ENCODE measurements around the gene RPS18. TPM values are rescaled to one million over a fixed set of nuclear protein-coding genes. Genes with fewer than 3 reads are reported as not detected.

The RPS18 gene
- total RNA-seq, 2 donors from 2014 or later = 2,541 to 3,009 TPM

DNA sequence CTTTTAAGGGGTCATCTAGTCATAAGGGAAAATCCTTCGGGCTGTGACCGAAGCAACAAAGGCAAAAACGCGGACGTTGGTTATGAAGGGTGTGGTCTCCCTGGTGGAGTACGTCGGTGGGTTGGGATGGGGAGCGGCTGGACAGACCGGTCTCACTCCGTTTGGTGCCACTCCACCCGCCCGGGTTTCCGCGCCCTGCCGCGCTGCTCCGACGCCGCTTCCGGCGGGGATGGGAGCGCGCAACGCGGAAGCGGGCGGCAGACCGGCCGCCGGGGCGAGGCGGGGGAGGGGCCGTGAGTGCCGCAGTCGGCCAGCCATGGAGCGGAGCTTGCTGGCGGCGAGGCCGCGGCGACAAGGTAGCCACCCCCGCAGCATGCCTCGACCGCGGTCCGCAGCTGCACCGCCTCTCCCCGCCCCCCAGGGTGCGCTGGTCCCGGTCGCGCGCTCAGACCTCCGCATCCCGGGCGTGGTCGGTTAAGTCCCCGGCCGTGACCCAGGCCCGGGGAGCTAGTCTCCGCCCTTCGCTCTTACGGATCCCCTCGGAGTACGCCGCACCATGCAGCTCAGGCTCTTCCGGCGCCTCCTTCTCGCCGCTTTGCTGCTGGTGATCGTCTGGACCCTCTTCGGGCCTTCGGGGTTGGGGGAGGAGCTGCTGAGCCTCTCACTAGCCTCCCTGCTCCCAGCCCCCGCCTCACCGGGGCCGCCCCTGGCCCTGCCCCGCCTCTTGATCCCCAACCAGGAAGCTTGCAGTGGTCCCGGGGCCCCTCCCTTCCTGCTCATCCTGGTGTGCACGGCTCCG lies 5.2 kb downstream of the RPS18 start, which contains the start of gene B3GALT4:
Gene B3GALT4 (plus strand): TSS at position 260 of the 799 bp plus-strand sequence. CDS start 297 bp downstream, at position 557.
- no peaks in the 10 kb centered on the region for H3K9me3 ChIP-seq (ENCODE audit: control insufficient read depth, low read length)
- H3K27me3 Mint-ChIP-seq (ENCODE audit: insufficient read depth) = no peaks in the 10 kb centered on the region
- H3K27ac Mint-ChIP-seq = peak within 1 kb of the TSS; percentile 92
- no peaks in the 10 kb centered on the region for H3K4me1 ChIP-seq (ENCODE audit: control insufficient read depth, insufficient read depth, low read length)
- H3K4me3 ChIP-seq (ENCODE audit: low read length) = peak within 1 kb of the TSS; percentile 98
- peaks cover 35% of the 10 kb centered on the region for H3K4me1 Mint-ChIP-seq
- peak; percentile 95 for DNase-seq
- H3K27me3 ChIP-seq (ENCODE audit: control insufficient read depth, insufficient read depth, low read length, poor library complexity, severe bottlenecking) = no peaks in the 10 kb centered on the region
- H3K36me3 Mint-ChIP-seq (ENCODE audit: low read depth) = peaks cover 58% of the 10 kb centered on the region
- H3K4me3 Mint-ChIP-seq = peak within 1 kb of the TSS; percentile 98
- peak within 1 kb of the TSS; percentile 42 for H3K9ac ChIP-seq (ENCODE audit: extremely low read depth, low read length, poor library complexity, severe bottlenecking)
- TF ChIP-seq, protein P1, sequence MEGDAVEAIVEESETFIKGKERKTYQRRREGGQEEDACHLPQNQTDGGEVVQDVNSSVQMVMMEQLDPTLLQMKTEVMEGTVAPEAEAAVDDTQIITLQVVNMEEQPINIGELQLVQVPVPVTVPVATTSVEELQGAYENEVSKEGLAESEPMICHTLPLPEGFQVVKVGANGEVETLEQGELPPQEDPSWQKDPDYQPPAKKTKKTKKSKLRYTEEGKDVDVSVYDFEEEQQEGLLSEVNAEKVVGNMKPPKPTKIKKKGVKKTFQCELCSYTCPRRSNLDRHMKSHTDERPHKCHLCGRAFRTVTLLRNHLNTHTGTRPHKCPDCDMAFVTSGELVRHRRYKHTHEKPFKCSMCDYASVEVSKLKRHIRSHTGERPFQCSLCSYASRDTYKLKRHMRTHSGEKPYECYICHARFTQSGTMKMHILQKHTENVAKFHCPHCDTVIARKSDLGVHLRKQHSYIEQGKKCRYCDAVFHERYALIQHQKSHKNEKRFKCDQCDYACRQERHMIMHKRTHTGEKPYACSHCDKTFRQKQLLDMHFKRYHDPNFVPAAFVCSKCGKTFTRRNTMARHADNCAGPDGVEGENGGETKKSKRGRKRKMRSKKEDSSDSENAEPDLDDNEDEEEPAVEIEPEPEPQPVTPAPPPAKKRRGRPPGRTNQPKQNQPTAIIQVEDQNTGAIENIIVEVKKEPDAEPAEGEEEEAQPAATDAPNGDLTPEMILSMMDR (conservative IDR thresholded peaks at IDR 0.05) = peak; percentile 79
- WGBS, 2 experiments (ENCODE audit: insufficient coverage in 1 of 2, insufficient read length in 1 of 2) = 2 to 5% methylated on average over 28 to 80 of the region's 80 CpGs
- no peaks in the 10 kb centered on the region for H3K9me3 Mint-ChIP-seq
- peaks cover 69% of the 10 kb centered on the region for H3K36me3 ChIP-seq (ENCODE audit: control insufficient read depth, insufficient read depth, low read length)
- peak within 1 kb of the TSS; percentile 77 for H3K27ac ChIP-seq (ENCODE audit: low read depth, low read length)

DNA sequence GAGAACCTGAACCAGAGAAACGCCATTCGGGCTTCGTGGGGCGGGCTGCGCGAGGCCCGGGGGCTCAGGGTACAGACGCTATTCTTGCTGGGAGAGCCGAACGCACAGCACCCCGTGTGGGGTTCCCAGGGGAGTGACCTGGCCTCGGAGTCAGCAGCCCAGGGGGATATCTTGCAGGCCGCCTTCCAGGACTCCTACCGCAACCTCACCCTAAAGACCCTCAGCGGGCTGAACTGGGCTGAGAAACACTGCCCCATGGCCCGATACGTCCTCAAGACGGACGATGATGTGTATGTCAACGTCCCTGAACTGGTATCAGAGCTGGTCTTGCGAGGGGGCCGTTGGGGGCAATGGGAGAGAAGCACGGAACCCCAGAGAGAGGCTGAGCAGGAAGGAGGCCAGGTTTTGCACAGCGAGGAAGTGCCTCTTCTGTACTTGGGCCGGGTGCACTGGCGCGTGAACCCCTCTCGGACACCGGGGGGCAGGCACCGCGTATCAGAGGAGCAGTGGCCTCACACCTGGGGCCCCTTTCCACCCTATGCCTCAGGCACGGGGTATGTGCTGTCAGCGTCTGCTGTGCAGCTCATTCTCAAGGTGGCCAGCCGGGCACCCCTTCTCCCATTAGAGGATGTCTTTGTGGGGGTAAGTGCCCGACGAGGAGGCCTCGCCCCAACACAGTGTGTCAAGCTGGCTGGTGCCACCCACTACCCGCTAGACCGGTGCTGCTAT lies 6.0 kb downstream of the RPS18 start:
- H3K4me3 Mint-ChIP-seq = peak overlapping the region; percentile 98
- no peaks in the 10 kb centered on the region for H3K27me3 ChIP-seq (ENCODE audit: control insufficient read depth, insufficient read depth, low read length, poor library complexity, severe bottlenecking)
- H3K36me3 ChIP-seq (ENCODE audit: control insufficient read depth, insufficient read depth, low read length) = peaks cover 66% of the 10 kb centered on the region
- TF ChIP-seq, protein P1 (conservative IDR thresholded peaks at IDR 0.05) = peak; percentile 12
- H3K9me3 ChIP-seq (ENCODE audit: control insufficient read depth, low read length) = no peaks in the 10 kb centered on the region
- peak overlapping the region; percentile 92 for H3K27ac Mint-ChIP-seq
- H3K4me1 ChIP-seq (ENCODE audit: control insufficient read depth, insufficient read depth, low read length) = no peaks in the 10 kb centered on the region
- peak overlapping the region; percentile 77 for H3K27ac ChIP-seq (ENCODE audit: low read depth, low read length)
- H3K36me3 Mint-ChIP-seq (ENCODE audit: low read depth) = peaks cover 56% of the 10 kb centered on the region
- WGBS, 2 experiments (ENCODE audit: insufficient coverage in 1 of 2, insufficient read length in 1 of 2) = 60 to 69% methylated on average over 30 to 39 of the region's 39 CpGs
- no peaks in the 10 kb centered on the region for H3K27me3 Mint-ChIP-seq (ENCODE audit: insufficient read depth)
- peaks cover 35% of the 10 kb centered on the region for H3K4me1 Mint-ChIP-seq
- H3K4me3 ChIP-seq (ENCODE audit: low read length) = peak overlapping the region; percentile 98
- peak; percentile 66 for DNase-seq
- peak overlapping the region; percentile 42 for H3K9ac ChIP-seq (ENCODE audit: extremely low read depth, low read length, poor library complexity, severe bottlenecking)
- H3K9me3 Mint-ChIP-seq = no peaks in the 10 kb centered on the region

DNA sequence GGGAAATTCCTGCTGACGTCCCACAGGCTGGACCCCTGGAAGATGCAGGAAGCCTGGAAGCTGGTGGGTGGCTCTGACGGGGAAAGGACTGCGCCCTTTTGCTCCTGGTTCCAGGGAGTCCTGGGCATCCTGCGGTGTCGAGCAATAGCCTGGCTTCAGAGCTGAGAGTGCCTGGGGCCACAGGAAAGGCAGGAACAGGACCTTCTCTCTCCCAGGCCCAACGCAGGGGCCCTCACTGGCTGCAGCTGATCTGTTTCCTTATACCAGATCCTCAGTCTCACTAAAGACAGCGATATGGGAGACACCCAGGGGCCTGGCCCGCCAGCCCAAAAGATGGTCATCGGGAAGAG lies 6.5 kb downstream of the RPS18 start:
- H3K9me3 ChIP-seq (ENCODE audit: control insufficient read depth, low read length) = no peaks in the 10 kb centered on the region
- DNase-seq = no peak
- no peak overlapping the region for H3K9ac ChIP-seq (ENCODE audit: extremely low read depth, low read length, poor library complexity, severe bottlenecking)
- no peak overlapping the region for H3K27ac ChIP-seq (ENCODE audit: low read depth, low read length)
- Mint-ChIP-seq H3K27ac (no peak overlapping the region), H3K27me3 (ENCODE audit: insufficient read depth) (no peaks in the 10 kb centered on the region), H3K9me3 (no peaks in the 10 kb centered on the region), H3K4me3 (no peak overlapping the region), H3K4me1 (peaks cover 33% of the 10 kb centered on the region), H3K36me3 (ENCODE audit: low read depth) (peaks cover 51% of the 10 kb centered on the region)
- H3K27me3 ChIP-seq (ENCODE audit: control insufficient read depth, insufficient read depth, low read length, poor library complexity, severe bottlenecking) = no peaks in the 10 kb centered on the region
- TF ChIP-seq, protein P1 (conservative IDR thresholded peaks at IDR 0.05) = no peak
- peaks cover 63% of the 10 kb centered on the region for H3K36me3 ChIP-seq (ENCODE audit: control insufficient read depth, insufficient read depth, low read length)
- 90% methylated on average over 4 to 9 of the region's 9 CpGs for WGBS, 2 experiments (ENCODE audit: insufficient coverage in 1 of 2, insufficient read length in 1 of 2)
- H3K4me1 ChIP-seq (ENCODE audit: control insufficient read depth, insufficient read depth, low read length) = no peaks in the 10 kb centered on the region
- H3K4me3 ChIP-seq (ENCODE audit: low read length) = no peak overlapping the region
